GM12878 (cell line): ENCODE data around the gene WEE2. TPM values are rescaled to one million over a fixed set of nuclear protein-coding genes. Genes with fewer than 3 reads are reported as not detected.
A peak's percentile ranks its signal among the peaks of the same experiment; 100 is the strongest.

Experiments used
- ATAC-seq: fragments of 200-7000 bp; cut with Tn5 transposase; 3 replicates; pipeline ENCODE4 v1.9.1; 2020; ENCODE audit warnings: mild to moderate bottlenecking, moderate library complexity
- BruUV-seq: library from RNA; stranded (reverse); fragments of 400-500 nt; replicated peaks from 2 replicates; lab custom pipeline; 2021; lab: Mats Ljungman, UMichigan
- CTCF ChIA-PET: fragments of 300-600 bp; sonication (Branson Sonifier 250); formaldehyde crosslinking; extraction: SDS; loops from one replicate; lab custom pipeline; 2021; ENCODE audit warnings: inconsistent platforms; lab: Yijun Ruan, JAX
- POLR2A ChIA-PET: fragments of 350-600 bp; formaldehyde crosslinking; extraction: SDS; loops from one replicate; lab custom pipeline; 2021; ENCODE audit warnings: inconsistent platforms; lab: Charles Lee
- RAD21 ChIA-PET: fragments of 300-600 bp; sonication (Branson Sonifier 250); formaldehyde crosslinking; loops from one replicate; lab custom pipeline; 2023; ENCODE audit warnings: antibody characterized with exemption; ENCODE audit not compliant: unreplicated experiment; lab: Charles Lee
- SMC1A ChIA-PET: fragments of 300-600 bp; sonication (Branson Sonifier 250); formaldehyde crosslinking; loops from one replicate; lab custom pipeline; 2023; ENCODE audit not compliant: unreplicated experiment, uncharacterized antibody; lab: Charles Lee
- DNase-seq: peaks from one replicate; pipeline ENCODE4 v3.0.0-alpha.2; 2011; ENCODE audit warnings: low read depth, low spot score
- FAIRE-seq: peaks from 3 replicates; lab custom pipeline; 2011; peaks lifted over from hg19 to GRCh38; lab: Jason Lieb, UNC
- H2AFZ ChIP-seq: 2 replicates; pipeline ENCODE4 v1.6.0; 2011; ENCODE audit warnings: low read depth, low read length, control low read depth; ENCODE audit not compliant: control insufficient read depth
- H3K27ac ChIP-seq: 2 replicates; pipeline ENCODE4 v1.5.1; 2011; ENCODE audit warnings: control low read depth; ENCODE audit not compliant: control insufficient read depth, insufficient read depth
- H3K27me3 ChIP-seq, 2 experiments: replicated peaks in 1 of 2; 2 replicates each; pipeline versions ENCODE4 v1.6.0 to v1.6.1; 2011; ENCODE audit warnings: low read length in 1 of 2; ENCODE audit not compliant: control insufficient read depth in 2 of 2, insufficient read depth in 2 of 2
- H3K36me3 ChIP-seq, 2 experiments: 2 replicates each; pipeline ENCODE4 v1.5.1; 2011; ENCODE audit warnings: low read length in 1 of 2; ENCODE audit not compliant: control insufficient read depth in 2 of 2, insufficient read depth in 2 of 2
- H3K4me1 ChIP-seq: 2 replicates; pipeline ENCODE4 v1.6.1; 2011; ENCODE audit warnings: mild to moderate bottlenecking, low read length, moderate library complexity, mixed read lengths; ENCODE audit not compliant: control insufficient read depth, insufficient read depth
- H3K4me2 ChIP-seq: 2 replicates; pipeline ENCODE4 v1.6.0; 2011; ENCODE audit warnings: control low read depth; ENCODE audit not compliant: control insufficient read depth, insufficient read depth
- H3K4me3 ChIP-seq: fragments of 200-600 bp; sonication (generic); 2 replicates; pipeline ENCODE4 v1.5.1; 2016
- H3K79me2 ChIP-seq: 2 replicates; pipeline ENCODE4 v1.6.0; 2011; ENCODE audit warnings: low read length; ENCODE audit not compliant: control insufficient read depth, insufficient read depth
- H3K9ac ChIP-seq: 2 replicates; pipeline ENCODE4 v1.8.0; 2011; ENCODE audit warnings: low read length, control low read depth, mixed read lengths; ENCODE audit not compliant: control insufficient read depth, insufficient read depth
- H3K9me3 ChIP-seq: replicated peaks from 3 replicates; pipeline ENCODE4 v1.5.1; 2011; ENCODE audit warnings: mild to moderate bottlenecking, low read length; ENCODE audit not compliant: control insufficient read depth, insufficient read depth
- H4K20me1 ChIP-seq: 2 replicates; pipeline ENCODE4 v1.6.0; 2011; ENCODE audit not compliant: control insufficient read depth, insufficient read depth
- ATF7 ChIP-seq: fragments of 450-650 bp; IDR thresholded peaks from 2 replicates; pipeline ENCODE4 v1.6.1; 2016; ENCODE audit warnings: low read depth, mild to moderate bottlenecking
- BHLHE40 ChIP-seq, 2 experiments: fragments of 450-650 bp in 1 of 2; IDR thresholded peaks; 2 replicates each; pipeline ENCODE4 v1.6.1; 2011 to 2017; ENCODE audit warnings: low read depth in 2 of 2, borderline replicate concordance in 1 of 2, improper control_type of control experiment in 1 of 2, low read length in 1 of 2, mild to moderate bottlenecking in 1 of 2
- IRF3 ChIP-seq: fragments of 450-650 bp; IDR thresholded peaks from 2 replicates; pipeline ENCODE4 v1.6.1; 2014; ENCODE audit warnings: mild to moderate bottlenecking
- MEF2A ChIP-seq: IDR thresholded peaks from 2 replicates; pipeline ENCODE4 v1.6.1; 2011; ENCODE audit warnings: low read depth, mild to moderate bottlenecking, low read length, moderate library complexity; ENCODE audit not compliant: insufficient read depth
- POU2F2 ChIP-seq: IDR thresholded peaks from 3 replicates; pipeline ENCODE4 v1.6.1; 2011; ENCODE audit warnings: low read depth, mild to moderate bottlenecking, low read length, borderline replicate concordance
- PRDM15 ChIP-seq: fragments of 450-650 bp; formaldehyde crosslinking; IDR thresholded peaks from 2 replicates; pipeline ENCODE4 v1.4.0; 2020; ENCODE audit warnings: mild to moderate bottlenecking, moderate library complexity
- SMARCA5 ChIP-seq: fragments of 450-650 bp; IDR thresholded peaks from 2 replicates; pipeline ENCODE4 v1.6.1; 2017; ENCODE audit warnings: mild to moderate bottlenecking
- SREBF2 ChIP-seq: IDR thresholded peaks from 2 replicates; pipeline ENCODE4 v1.6.1; 2012; ENCODE audit warnings: mild to moderate bottlenecking, low read length
- STAT1 ChIP-seq: fragments of 450-650 bp; conservative IDR thresholded peaks from 2 replicates; pipeline ENCODE4 v1.6.1; 2014; ENCODE audit warnings: antibody characterized with exemption, mild to moderate bottlenecking
- TCF7 ChIP-seq: IDR thresholded peaks from 2 replicates; pipeline ENCODE4 v1.6.1; 2014; ENCODE audit warnings: antibody characterized with exemption, borderline replicate concordance
- ZBTB33 ChIP-seq: fragments of 450-650 bp; IDR thresholded peaks from 2 replicates; pipeline ENCODE4 v1.6.1; 2017; ENCODE audit warnings: mild to moderate bottlenecking
- WGBS: methylation state at CpG from one replicate; pipeline ENCODE4 v1.1.6; 2016; ENCODE audit warnings: low lambda C conversion rate; ENCODE audit not compliant: insufficient replicate concordance, insufficient coverage; ENCODE audit errors: missing lambda C conversion rate; 5-methylcytosine and 5-hydroxymethylcytosine counted together
- in situ Hi-C: fragments of 300-500 bp; cut with MboI; formaldehyde crosslinking; loops from 9 replicates; pipeline ENCODE4 v1.14.3; 2018; ENCODE audit warnings: mixed read lengths
- intact Hi-C: fragments of 100-400 bp; cut with micrococcal nuclease; formaldehyde crosslinking; loops from one replicate; pipeline ENCODE4 v1.14.2; 2022; ENCODE audit not compliant: unreplicated experiment
- polyA plus RNA-seq, 11 experiments: library from polyadenylated mRNA; depleted of rRNA in 4 of 11; unstranded in 6 of 11; stranded (reverse) in 5 of 11; fragments of >200 nt; fragmentation: Nextera tagmentation in 4 of 11; fragmentation: Illumina TruSeq in 1 of 11; extraction: Ambion mirVana in 4 of 11; extraction: Trizol in 1 of 11; gene quantifications; 1 replicate in 1 of 11; 2 replicates in 10 of 11; pipeline versions ENCODE4 v1.2.1 to v1.2.3, GENCODE V29; 2011 to 2016; ENCODE audit warnings: inconsistent platforms in 2 of 11, missing spikeins in 2 of 11, low read depth in 1 of 11
- total RNA-seq, 4 experiments: library from RNA; depleted of rRNA in 3 of 4; stranded (reverse); fragments of >200 nt in 3 of 4; fragmentation: Illumina TruSeq in 1 of 4; extraction: Trizol in 1 of 4; gene quantifications; 2 replicates each; pipeline versions ENCODE4 v1.2.1 to v1.2.3, GENCODE V29; 2013 to 2021

Gene WEE2
- total and polyA plus RNA-seq, 10 of the 15 experiments (the other 5 are each of a cell fraction or from before 2014, with no cell fraction given) = 0.02 to 0.03 (median 0.03) TPM; not detected in 7

GRCh38 chr7:141701489-141702046, 6.6 kb upstream of the WEE2 start:
- H3K9me3 ChIP-seq = no peaks in the 10 kb centered on the region
- SMC1A ChIA-PET = interaction anchor here (0.6 to 2.2 kb wide), 9 partner anchors 12 to 107 kb away, joined by 3 to 9 read pairs (median 3); no protein-coding TSS in a partner anchor
- DNase-seq (peak; percentile 20), ATAC-seq (peak; percentile 91), FAIRE-seq (peak; percentile 82)
- H3K4me1 ChIP-seq = peaks cover 4% of the 10 kb centered on the region; the same call in 1 of the 2 replicates
- H3K4me2 ChIP-seq = no peak overlapping the region
- peak overlapping the region; percentile 76; the same call in 1 of the 2 replicates for H3K4me3 ChIP-seq
- H3K79me2 ChIP-seq = peaks cover 23% of the 10 kb centered on the region
- 0% methylated on average over 6 of the region's 59 CpGs for WGBS
- RAD21 ChIA-PET = interaction anchor here (1.2 to 3.7 kb wide), 5 partner anchors 8 to 47 kb away, joined by 3 to 16 read pairs (median 4); partner anchors contain the start of gene SSBP1
- BruUV-seq = no TSS peak
- intact Hi-C loops = loop anchor here (2.0 kb wide), 1 partner anchor 37 kb away; the partner anchor contains the start of gene SSBP1
- POLR2A ChIA-PET = interaction anchor here (0.8 to 0.9 kb wide), 2 partner anchors 36 to 143 kb away, joined by 3 read pairs; no protein-coding TSS in a partner anchor
- H3K36me3 ChIP-seq = no peaks in the 10 kb centered on the region
- CTCF ChIA-PET = interaction anchor here (0.8 to 4.2 kb wide), 7 partner anchors 14 to 52 kb away, joined by 3 to 36 read pairs (median 8); partner anchors contain the start of gene SSBP1
- peak overlapping the region; percentile 64 for H3K9ac ChIP-seq
- peak overlapping the region; percentile 45 for H2AFZ ChIP-seq
- H3K27ac ChIP-seq = peak overlapping the region; percentile 49
- peaks cover 0 to 2% of the 10 kb centered on the region in 2 experiments; a peak in 1 of 4 replicates for H3K27me3 ChIP-seq
- no peaks in the 10 kb centered on the region for H4K20me1 ChIP-seq
- in situ Hi-C loops = no loop called here
- peak in 1 of 2 experiments; percentile 28; a peak in 1 of 4 replicates for TF ChIP-seq BHLHE40 (IDR thresholded peaks at IDR 0.05; ENCODE audit: borderline replicate concordance in 1 of 2, low read depth in 2 of 2, low read length in 1 of 2)
- no peak for TF ChIP-seq STAT1
- no peak for TF ChIP-seq ZBTB33
- no peak for TF ChIP-seq SMARCA5
- TF ChIP-seq IRF3 = no peak
- no peak for TF ChIP-seq MEF2A
- no peak for TF ChIP-seq PRDM15 (CRISPR knock-in tag)
- no peak for TF ChIP-seq SREBF2
- TF ChIP-seq POU2F2 = no peak
- TF ChIP-seq TCF7 = no peak
- TF ChIP-seq ATF7 = no peak
